ENCODE measurements around the gene SF1.

The SF1 gene

DNA sequence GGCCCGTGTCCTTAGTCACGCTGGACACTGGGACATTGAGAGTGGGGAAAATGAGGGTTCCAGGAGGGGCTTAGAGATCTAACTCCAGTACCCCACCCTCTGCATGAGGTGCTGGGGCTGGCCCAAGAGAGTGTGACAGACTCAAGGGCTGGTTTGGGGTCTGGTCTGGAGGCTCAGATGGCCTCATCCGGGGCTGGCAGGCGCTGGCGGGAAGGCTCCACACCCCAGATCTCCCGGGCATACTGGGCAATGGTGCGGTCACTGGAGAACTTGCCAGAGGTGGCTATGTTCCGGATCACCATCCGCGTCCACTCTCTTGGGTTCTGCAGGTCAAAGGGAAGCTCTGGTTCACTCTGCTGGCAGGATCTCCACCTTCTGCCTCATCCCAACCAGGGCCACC is 31.9 kb downstream of the SF1 start:
- no peak for DNase-seq (ENCODE audit: low read depth)

DNA sequence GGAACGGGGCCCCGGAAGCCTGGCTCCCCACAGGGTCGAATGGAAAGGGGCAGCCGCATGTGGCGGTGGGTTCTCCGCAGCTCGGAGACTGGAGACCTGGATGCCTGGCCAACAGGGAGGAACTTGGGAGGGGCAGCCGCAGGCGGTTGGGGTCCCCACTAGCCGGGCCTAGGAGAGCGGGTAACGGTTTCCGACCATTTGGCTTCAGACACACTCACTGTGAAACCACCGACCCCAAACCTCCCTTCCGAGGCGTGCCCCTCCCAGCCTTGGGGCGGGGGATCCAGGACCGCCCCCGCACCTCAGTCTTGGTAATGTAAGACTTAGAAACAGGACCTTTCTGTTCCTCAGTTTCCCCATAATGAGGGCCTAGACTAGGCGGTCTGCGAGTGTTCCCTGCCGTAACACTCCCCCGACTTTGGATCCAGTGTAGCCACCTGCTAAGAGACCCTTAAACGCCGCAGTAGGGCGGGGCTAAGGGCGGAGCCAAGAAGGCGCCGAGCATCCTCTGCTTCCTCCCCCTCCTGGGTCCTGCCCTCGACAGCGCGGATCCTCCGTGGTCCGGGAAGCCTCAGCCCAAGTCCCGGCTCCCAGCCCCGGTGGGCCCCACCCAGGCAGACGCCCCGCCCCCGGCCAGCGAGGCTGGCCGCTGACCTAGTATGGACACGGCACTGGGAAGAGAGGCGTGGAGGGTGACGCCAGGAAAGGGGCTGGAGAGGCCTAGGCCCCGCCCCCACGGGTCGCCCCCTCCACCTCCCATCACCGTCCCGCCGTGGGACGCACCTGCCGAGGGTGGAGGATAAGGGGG is 32.6 kb downstream of the SF1 start:
- peak; percentile 67 for DNase-seq (ENCODE audit: low read depth)

DNA sequence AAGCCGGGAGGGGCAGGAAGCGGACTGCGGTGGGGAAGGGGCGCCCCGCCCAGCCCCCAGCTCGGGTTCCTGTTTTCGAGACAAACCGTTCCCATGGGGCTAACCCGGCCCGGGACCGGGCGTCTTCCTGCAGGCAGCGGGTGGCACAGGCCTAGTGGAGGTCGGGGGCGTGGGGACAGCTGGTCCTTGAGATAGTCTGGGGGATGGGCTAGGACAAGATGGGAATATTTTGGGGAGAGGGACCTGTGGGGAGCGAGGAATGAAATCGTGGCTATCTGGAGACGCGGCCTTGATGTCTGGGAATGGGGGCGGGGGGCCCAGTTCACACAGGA is 33.2 kb downstream of the SF1 start:
- DNase-seq (ENCODE audit: low read depth): peak; percentile 80

GRCh38 chr11:64744544-64745188 is 33.7 kb downstream of the SF1 start:
- DNase-seq (ENCODE audit: low read depth): peak; percentile 35

GRCh38 chr11:64743591-64744543 is 34.5 kb downstream of the SF1 start, which contains the start of gene RASGRP2:
RASGRP2 (minus strand) TSS chr11:64744142; CDS start chr11:64742866, 1,276 bp downstream.
- DNase-seq (ENCODE audit: low read depth): peak; percentile 71

DNA sequence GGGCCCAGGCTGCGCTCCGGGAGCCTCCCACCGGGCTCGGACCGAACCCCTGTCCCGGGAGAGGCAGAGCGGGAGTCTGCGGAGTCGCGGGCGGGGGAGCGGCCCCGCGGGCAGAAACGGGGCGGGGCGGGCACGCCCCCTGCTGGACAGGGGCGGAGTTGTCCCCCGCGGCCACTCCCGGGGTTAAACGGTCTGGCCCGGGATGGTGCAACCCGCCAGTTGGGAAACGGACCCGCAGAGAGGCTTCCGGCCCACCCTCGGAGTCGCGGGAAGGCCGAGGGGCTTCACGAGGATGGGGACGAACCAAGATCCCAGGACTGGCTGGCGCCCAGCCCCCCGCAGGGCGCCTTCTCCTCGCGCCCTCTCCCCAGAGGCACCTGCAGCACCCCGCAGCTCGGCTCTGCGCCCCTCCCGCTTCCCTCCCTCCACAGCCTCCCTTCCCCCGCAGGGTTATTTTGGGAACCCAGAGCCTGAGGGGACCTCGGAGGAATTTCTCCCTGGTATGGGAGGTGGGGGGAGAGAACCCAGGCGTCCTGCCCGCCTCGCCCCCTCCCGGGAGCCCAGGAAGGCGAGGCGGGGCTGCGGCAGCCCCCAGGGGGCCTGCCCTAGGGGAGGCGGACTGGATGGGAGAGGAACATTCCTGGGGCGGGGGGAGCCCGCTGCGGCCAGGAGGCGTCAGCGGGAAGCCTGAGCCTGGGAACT is 35.3 kb downstream of the SF1 start:
- DNase-seq (ENCODE audit: low read depth): peak; percentile 45

- no peak for DNase-seq (ENCODE audit: low read depth)
Measured at GRCh38 chr11:64742087-64742888, 36.1 kb downstream of the SF1 start.

GRCh38 chr11:64741375-64742086 is 36.8 kb downstream of the SF1 start:
- no peak for DNase-seq (ENCODE audit: low read depth)

DNA sequence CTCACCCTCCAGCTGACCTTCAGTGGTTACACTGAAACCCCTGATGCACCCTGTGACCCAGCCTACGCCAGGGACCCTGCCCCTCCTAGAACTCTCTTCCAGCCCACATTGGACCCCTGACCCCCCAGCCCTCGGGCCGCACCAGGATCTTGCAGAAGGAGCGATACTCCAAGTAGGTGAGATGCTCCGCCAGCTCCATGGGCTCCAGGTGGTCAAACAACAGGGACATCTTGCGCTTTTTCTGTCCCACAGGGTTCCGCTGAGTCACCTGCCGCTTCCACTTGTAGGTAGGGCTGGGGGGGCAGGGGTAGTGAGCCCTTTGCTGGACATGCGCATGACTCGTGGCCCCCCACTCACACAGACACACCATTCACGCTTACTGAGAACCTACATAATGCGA is 38.5 kb downstream of the SF1 start:
- DNase-seq (ENCODE audit: low read depth): no peak

- no peak for DNase-seq (ENCODE audit: low read depth)
Measured at GRCh38 chr11:64736654-64737053, 41.7 kb downstream of the SF1 start.

- DNase-seq (ENCODE audit: low read depth): no peak
Measured at GRCh38 chr11:64735725-64736259, 42.5 kb downstream of the SF1 start.

- DNase-seq (ENCODE audit: low read depth): no peak
Measured at GRCh38 chr11:64734811-64735724, 43.3 kb downstream of the SF1 start.

DNA sequence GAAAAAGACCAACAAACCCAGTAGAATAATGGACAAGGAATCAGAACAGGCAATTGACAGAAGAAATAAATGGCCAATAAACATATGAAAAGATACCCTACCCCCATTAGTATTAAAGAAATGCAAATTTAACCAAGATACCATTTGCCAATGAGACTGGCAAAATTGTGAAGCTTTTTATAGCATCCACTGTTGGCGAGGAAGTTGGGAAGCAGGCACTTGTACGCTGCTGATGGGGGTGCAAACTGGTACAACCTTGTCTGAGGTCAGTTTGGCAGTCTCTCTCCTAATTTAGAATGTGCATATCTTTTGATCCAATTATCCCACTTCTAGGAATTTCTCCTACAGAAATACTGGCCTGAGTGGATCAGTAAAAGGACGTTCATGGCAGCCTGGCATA is 46.7 kb downstream of the SF1 start:
- DNase-seq (ENCODE audit: low read depth): no peak

DNA sequence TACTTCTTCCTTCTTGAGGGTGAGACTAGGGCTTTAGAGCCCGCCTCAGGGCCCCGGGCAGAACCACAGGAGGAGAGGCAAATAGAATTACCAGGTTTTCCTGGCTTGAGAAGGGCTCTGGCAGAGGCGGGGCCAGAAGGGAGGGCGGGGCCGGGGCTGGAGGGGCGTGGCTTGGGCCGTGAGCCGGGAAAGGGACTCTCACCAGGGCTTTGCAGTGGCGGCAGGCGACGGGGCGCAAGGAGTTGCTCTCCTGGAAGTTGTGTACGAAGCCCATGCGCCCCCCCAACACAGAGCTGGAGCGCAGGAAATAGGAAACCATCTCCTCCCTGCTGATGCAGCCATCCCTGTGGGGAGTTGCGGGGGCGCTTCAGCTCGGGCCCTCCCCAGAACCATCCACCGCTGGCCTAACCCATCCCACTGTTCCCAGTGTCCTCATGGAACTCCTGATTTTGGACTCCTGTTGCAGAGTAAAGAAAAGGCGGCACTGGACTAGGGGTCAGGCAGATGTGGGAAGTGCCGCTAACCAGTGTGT is 48.4 kb downstream of the SF1 start:
- no peak for DNase-seq (ENCODE audit: low read depth)

GRCh38 chr11:64728757-64729365 is 49.5 kb downstream of the SF1 start:
- no peak for DNase-seq (ENCODE audit: low read depth)

DNA sequence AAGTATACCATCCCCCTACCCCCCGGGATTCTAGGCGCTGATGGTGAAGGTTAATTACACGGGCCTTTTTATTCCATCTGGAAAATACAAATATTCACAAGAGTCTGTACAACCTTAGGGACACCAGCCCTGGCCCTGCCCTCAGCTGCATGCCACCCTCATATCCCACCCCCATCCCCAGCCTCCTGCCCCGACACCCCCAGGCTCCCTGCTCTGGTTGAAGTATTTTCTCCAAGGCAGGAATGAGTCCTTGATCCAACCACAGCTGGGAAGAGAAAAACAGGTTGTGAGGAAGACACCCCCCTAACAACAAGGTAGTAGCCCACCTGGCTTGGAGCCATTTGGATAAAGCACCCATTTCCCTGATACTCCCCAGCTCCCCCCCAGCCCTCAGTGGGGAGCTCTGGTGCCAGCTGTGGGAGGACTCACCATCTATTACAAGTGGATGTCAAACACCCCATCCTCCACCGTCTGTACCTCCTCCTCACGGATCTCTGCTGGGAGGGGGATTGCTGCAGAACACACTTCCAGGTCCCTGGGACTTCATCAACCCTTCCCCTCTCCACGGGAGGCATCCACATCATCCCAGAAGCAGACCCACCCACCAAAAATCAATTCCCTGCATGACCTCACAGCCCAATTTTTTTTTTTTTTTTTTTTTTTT is 51.3 kb downstream of the SF1 start:
- no peak for DNase-seq (ENCODE audit: low read depth)

DNA sequence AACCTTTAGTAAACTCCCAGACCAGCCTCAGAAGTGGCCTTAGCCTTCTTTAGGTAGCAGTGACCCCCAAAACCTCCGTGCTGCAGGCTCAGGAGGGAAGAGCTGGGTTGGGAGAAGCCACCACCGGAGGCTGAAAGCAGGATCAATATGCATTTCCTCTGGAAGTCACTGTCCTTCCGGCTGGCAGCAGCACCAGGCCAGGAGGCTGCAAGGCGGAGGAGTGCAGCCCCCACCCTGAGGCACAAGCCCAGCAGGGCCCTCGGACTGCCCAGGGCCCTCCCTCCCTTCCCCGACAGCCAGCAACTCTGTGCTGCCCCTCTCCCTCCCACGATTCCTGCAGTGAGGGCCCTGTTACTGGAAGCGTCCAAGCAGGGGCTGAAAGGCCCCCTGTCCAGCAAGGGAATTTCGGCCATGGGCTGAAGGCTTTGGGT is 52.1 kb downstream of the SF1 start:
- no peak for DNase-seq (ENCODE audit: low read depth)
